Measurements from ENCODE around the gene IPO13. TPM values are rescaled to one million over a fixed set of nuclear protein-coding genes. Genes with fewer than 3 reads are reported as not detected.
A peak's percentile ranks its signal among the peaks of the same experiment; 100 is the strongest.

Gene IPO13, protein sequence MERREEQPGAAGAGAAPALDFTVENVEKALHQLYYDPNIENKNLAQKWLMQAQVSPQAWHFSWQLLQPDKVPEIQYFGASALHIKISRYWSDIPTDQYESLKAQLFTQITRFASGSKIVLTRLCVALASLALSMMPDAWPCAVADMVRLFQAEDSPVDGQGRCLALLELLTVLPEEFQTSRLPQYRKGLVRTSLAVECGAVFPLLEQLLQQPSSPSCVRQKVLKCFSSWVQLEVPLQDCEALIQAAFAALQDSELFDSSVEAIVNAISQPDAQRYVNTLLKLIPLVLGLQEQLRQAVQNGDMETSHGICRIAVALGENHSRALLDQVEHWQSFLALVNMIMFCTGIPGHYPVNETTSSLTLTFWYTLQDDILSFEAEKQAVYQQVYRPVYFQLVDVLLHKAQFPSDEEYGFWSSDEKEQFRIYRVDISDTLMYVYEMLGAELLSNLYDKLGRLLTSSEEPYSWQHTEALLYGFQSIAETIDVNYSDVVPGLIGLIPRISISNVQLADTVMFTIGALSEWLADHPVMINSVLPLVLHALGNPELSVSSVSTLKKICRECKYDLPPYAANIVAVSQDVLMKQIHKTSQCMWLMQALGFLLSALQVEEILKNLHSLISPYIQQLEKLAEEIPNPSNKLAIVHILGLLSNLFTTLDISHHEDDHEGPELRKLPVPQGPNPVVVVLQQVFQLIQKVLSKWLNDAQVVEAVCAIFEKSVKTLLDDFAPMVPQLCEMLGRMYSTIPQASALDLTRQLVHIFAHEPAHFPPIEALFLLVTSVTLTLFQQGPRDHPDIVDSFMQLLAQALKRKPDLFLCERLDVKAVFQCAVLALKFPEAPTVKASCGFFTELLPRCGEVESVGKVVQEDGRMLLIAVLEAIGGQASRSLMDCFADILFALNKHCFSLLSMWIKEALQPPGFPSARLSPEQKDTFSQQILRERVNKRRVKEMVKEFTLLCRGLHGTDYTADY
- polyA plus RNA-seq (2013, experiment 1 of 2) = 10.8 TPM
- 9.7 TPM for polyA plus RNA-seq (2013, experiment 2 of 2)

DNA sequence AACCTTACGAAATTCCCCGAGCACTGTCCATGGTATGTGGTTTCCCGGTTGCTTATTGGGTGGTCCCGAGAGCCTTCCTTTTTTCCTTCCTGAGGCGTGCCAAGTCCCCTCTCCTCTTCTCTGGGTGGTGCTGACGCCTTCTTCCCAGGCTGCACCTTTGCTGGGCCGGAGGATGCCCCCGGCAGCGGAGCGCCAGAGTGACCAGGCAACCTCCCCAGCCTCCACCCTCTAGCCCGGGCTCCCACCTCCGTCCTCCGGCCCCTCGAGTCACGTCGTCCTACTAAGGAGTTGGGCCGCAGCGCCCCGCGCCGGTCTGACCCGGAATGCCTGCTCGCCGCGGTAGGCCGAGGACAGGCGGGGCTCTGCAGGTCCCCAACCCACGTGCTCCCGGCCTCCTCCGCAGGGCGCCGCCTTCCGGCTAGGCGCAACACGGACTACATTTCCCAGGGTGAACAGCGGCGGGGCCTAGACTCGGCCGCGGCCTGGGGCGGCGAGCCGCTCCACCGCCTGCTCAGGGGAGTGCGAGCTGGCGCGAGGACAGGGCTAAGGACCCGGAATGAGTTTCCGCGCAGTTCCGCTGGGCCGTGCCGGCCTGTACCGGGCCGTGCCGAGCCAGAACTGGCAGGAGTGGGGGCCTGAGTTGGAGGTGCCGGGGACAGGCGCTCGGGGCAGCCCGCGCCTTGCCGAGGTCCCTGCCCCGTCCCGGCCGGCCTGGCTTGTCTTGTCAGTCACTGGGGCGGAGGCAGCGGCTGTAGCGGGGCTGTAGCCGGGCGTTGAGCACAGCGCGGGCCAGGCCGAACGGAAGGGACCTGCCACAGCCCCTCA lies at the start of gene IPO13:
Gene IPO13 (plus strand): TSS at position 715 of the 825 bp plus-strand sequence. CDS start 651 bp downstream, outside the sequence.
- peaks cover 2% of the 10 kb centered on the region for H3K4me1 ChIP-seq (ENCODE audit: control insufficient read depth, low read depth, low read length)
- H3K27ac ChIP-seq (ENCODE audit: low read depth, low read length) = peak within 1 kb of the TSS; percentile 46
- no peak within 1 kb of the TSS for H2BK15ac ChIP-seq (replicated peaks; ENCODE audit: low read depth)
- peak within 1 kb of the TSS; percentile 83 for H3K4me3 ChIP-seq (ENCODE audit: low read length)
- H3K56ac ChIP-seq (ENCODE audit: low read length) = peak within 1 kb of the TSS; percentile 98
- H4K5ac ChIP-seq (ENCODE audit: low read length) = no peak within 1 kb of the TSS
- WGBS (ENCODE audit: extremely low coverage, insufficient coverage, low lambda C conversion rate) = no CpG with 5 or more reads among the region's 74 CpGs
- no peak within 1 kb of the TSS for H3K23ac ChIP-seq (ENCODE audit: low read length)
- H3K79me2 ChIP-seq (ENCODE audit: control insufficient read depth, insufficient read depth, low read length) = no peaks in the 10 kb centered on the region
- no peak within 1 kb of the TSS for H2AK5ac ChIP-seq (ENCODE audit: low read length)
- DNase-seq = peak; percentile 98
- H2BK120ac ChIP-seq (ENCODE audit: low read depth, low read length) = no peak within 1 kb of the TSS
- H2BK5ac ChIP-seq (ENCODE audit: low read length) = peak within 1 kb of the TSS; percentile 66
- peak within 1 kb of the TSS; percentile 95 for H3K9ac ChIP-seq (ENCODE audit: low read length)
- H4K8ac ChIP-seq (ENCODE audit: low read depth, low read length) = no peak within 1 kb of the TSS
- no peak within 1 kb of the TSS for H3K4ac ChIP-seq (ENCODE audit: low read depth, low read length)
- peak within 1 kb of the TSS; percentile 57 for H3K4me2 ChIP-seq (ENCODE audit: low read length)
- H3K27me3 ChIP-seq (ENCODE audit: insufficient read depth, low read length, poor library complexity) = no peaks in the 10 kb centered on the region
- no peak within 1 kb of the TSS for H3K18ac ChIP-seq (ENCODE audit: low read length)
- no peaks in the 10 kb centered on the region for H3K36me3 ChIP-seq (ENCODE audit: control insufficient read depth, insufficient read depth, low read length)
- peaks cover 4% of the 10 kb centered on the region for H3K79me1 ChIP-seq (ENCODE audit: low read length)

DNA sequence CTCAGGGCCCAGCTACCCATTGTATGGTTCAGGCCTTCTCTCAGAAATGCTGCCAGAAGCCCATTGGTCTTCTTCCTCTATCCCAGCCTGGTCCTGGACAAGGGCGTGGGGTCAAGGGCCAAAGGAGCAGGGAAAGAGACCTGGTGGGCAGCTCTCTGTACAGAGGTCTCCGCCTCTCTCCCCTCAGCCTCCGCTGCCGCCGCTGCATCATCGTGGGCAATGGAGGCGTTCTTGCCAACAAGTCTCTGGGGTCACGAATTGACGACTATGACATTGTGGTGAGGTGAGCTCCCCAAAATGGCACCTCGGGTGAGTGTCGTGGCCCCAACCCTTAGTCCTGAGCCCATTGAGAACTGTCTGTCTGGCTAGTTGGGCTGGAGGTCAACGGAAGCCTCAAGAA lies 47.8 kb upstream of the IPO13 start:
- WGBS (ENCODE audit: extremely low coverage, insufficient coverage, low lambda C conversion rate) = no CpG with 5 or more reads among the region's 12 CpGs
- H3K27ac ChIP-seq (ENCODE audit: low read depth, low read length) = no peak overlapping the region

DNA sequence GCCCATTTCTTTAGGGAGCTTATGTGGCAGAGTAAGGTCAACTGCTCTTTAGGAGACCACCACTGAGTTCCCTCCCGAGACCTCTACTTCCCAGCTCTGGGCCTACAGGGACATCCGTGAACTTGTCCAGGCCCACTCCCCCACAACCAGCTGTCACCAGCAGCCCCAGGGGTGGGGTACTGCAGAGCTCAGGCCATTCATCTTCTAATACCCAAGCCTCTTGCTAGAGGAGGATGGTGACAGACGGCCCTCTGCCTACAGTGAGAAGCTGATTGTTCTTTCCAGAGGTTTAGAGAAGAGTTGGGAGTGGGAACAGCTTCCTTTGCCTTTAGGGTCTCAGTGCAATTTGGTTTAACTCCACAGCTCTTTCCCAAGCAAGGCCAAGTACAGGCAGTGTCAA lies 46.4 kb upstream of the IPO13 start:
- Histone ChIP-seq H2BK15ac (replicated peaks; ENCODE audit: low read depth) (no peak overlapping the region), H3K18ac (ENCODE audit: low read length) (no peak overlapping the region), H3K56ac (ENCODE audit: low read length) (no peak overlapping the region), H3K4ac (ENCODE audit: low read depth, low read length) (no peak overlapping the region), H4K5ac (ENCODE audit: low read length) (no peak overlapping the region), H3K79me2 (ENCODE audit: control insufficient read depth, insufficient read depth, low read length) (no peaks in the 10 kb centered on the region), H3K9ac (ENCODE audit: low read length) (no peak overlapping the region), H3K4me3 (ENCODE audit: low read length) (no peak overlapping the region), H3K79me1 (ENCODE audit: low read length) (no peaks in the 10 kb centered on the region), H3K27me3 (ENCODE audit: insufficient read depth, low read length, poor library complexity) (no peaks in the 10 kb centered on the region), H3K23ac (ENCODE audit: low read length) (no peak overlapping the region), H3K36me3 (ENCODE audit: control insufficient read depth, insufficient read depth, low read length) (no peaks in the 10 kb centered on the region), H3K27ac (ENCODE audit: low read depth, low read length) (no peak overlapping the region), H4K8ac (ENCODE audit: low read depth, low read length) (no peak overlapping the region), H3K4me1 (ENCODE audit: control insufficient read depth, low read depth, low read length) (no peaks in the 10 kb centered on the region), H2BK120ac (ENCODE audit: low read depth, low read length) (no peak overlapping the region), H2BK5ac (ENCODE audit: low read length) (no peak overlapping the region), H3K4me2 (ENCODE audit: low read length) (no peak overlapping the region), H2AK5ac (ENCODE audit: low read length) (no peak overlapping the region)
- DNase-seq = no peak
- no CpG with 5 or more reads among the region's 3 CpGs for WGBS (ENCODE audit: extremely low coverage, insufficient coverage, low lambda C conversion rate)

More for the DNA sequence above, 47.8 kb upstream of the IPO13 start:
- H3K4ac ChIP-seq (ENCODE audit: low read depth, low read length) = no peak overlapping the region
- no peak overlapping the region for H3K18ac ChIP-seq (ENCODE audit: low read length)
- H3K79me2 ChIP-seq (ENCODE audit: control insufficient read depth, insufficient read depth, low read length) = no peaks in the 10 kb centered on the region
- no peaks in the 10 kb centered on the region for H3K36me3 ChIP-seq (ENCODE audit: control insufficient read depth, insufficient read depth, low read length)
- H3K9ac ChIP-seq (ENCODE audit: low read length) = no peak overlapping the region
- no peak for DNase-seq
- H3K56ac ChIP-seq (ENCODE audit: low read length) = no peak overlapping the region
- no peak overlapping the region for H2BK15ac ChIP-seq (replicated peaks; ENCODE audit: low read depth)
- H4K8ac ChIP-seq (ENCODE audit: low read depth, low read length) = no peak overlapping the region
- no peak overlapping the region for H3K4me3 ChIP-seq (ENCODE audit: low read length)
- no peak overlapping the region for H3K4me2 ChIP-seq (ENCODE audit: low read length)
- no peaks in the 10 kb centered on the region for H3K79me1 ChIP-seq (ENCODE audit: low read length)
- H3K27me3 ChIP-seq (ENCODE audit: insufficient read depth, low read length, poor library complexity) = no peaks in the 10 kb centered on the region
- H4K5ac ChIP-seq (ENCODE audit: low read length) = no peak overlapping the region
- H2BK120ac ChIP-seq (ENCODE audit: low read depth, low read length) = no peak overlapping the region
- no peak overlapping the region for H2AK5ac ChIP-seq (ENCODE audit: low read length)
- H3K4me1 ChIP-seq (ENCODE audit: control insufficient read depth, low read depth, low read length) = no peaks in the 10 kb centered on the region
- H3K23ac ChIP-seq (ENCODE audit: low read length) = no peak overlapping the region
- H2BK5ac ChIP-seq (ENCODE audit: low read length) = no peak overlapping the region

DNA sequence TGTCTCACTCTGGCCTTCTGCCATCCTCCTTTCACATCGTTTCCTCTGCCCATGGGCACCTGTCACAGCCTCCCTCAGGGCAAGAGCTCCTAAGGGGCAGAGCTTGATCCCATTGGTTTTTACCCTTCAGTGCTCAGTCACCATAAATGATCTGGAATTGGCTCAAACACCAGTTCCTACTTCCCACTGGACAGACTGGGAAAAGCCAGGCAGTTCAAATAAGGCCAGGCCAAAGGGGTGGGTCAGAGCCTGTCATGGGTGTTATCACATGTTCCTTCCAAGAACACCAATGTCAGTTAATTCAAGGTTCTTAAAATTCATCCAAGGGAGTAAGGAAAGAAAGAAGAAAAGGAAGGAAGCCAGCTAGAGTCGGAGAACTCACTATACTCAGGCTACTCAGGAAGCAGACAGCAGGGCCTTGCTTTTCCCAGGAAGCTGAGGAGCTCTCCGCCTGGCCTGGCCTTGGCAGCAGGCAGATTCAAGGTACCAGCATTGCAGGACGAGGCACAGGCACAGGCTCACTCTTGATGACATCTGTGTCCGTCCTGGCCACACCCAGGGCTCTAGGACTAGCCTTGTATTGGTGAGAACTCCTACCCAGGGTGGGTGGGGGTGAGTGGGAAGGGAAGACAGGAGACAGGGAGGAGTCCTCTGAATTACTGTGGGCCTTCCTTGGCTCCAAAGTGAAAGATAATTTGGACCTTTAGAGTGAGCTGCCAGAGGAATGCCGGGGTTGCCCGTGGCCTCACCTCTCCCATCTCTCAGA lies 45.4 kb upstream of the IPO13 start:
- H2BK120ac ChIP-seq (ENCODE audit: low read depth, low read length) = no peak overlapping the region
- H3K27ac ChIP-seq (ENCODE audit: low read depth, low read length) = no peak overlapping the region
- no peak for DNase-seq
- no peak overlapping the region for H3K4ac ChIP-seq (ENCODE audit: low read depth, low read length)
- H2BK5ac ChIP-seq (ENCODE audit: low read length) = no peak overlapping the region
- no peaks in the 10 kb centered on the region for H3K27me3 ChIP-seq (ENCODE audit: insufficient read depth, low read length, poor library complexity)
- H2AK5ac ChIP-seq (ENCODE audit: low read length) = no peak overlapping the region
- no peak overlapping the region for H3K4me3 ChIP-seq (ENCODE audit: low read length)
- H3K56ac ChIP-seq (ENCODE audit: low read length) = no peak overlapping the region
- H2BK15ac ChIP-seq (replicated peaks; ENCODE audit: low read depth) = no peak overlapping the region
- H3K18ac ChIP-seq (ENCODE audit: low read length) = no peak overlapping the region
- H3K4me2 ChIP-seq (ENCODE audit: low read length) = no peak overlapping the region
- H3K79me1 ChIP-seq (ENCODE audit: low read length) = no peaks in the 10 kb centered on the region
- H4K8ac ChIP-seq (ENCODE audit: low read depth, low read length) = no peak overlapping the region
- no peaks in the 10 kb centered on the region for H3K79me2 ChIP-seq (ENCODE audit: control insufficient read depth, insufficient read depth, low read length)
- H3K36me3 ChIP-seq (ENCODE audit: control insufficient read depth, insufficient read depth, low read length) = no peaks in the 10 kb centered on the region
- no CpG with 5 or more reads among the region's 7 CpGs for WGBS (ENCODE audit: extremely low coverage, insufficient coverage, low lambda C conversion rate)
- no peak overlapping the region for H4K5ac ChIP-seq (ENCODE audit: low read length)
- H3K4me1 ChIP-seq (ENCODE audit: control insufficient read depth, low read depth, low read length) = no peaks in the 10 kb centered on the region
- H3K9ac ChIP-seq (ENCODE audit: low read length) = no peak overlapping the region
- H3K23ac ChIP-seq (ENCODE audit: low read length) = no peak overlapping the region
